GM23338 (cell line): ENCODE data around the gene HCN2. TPM values are rescaled to one million over a fixed set of nuclear protein-coding genes. Genes with fewer than 3 reads are reported as not detected.

Experiments used
- ATAC-seq: fragments of 200-7000 bp; cut with Tn5 transposase; 3 replicates; pipeline ENCODE4 v1.9.1; 2020
- DNase-seq: peaks from one replicate; pipeline ENCODE4 v3.0.0-alpha.2; 2015; ENCODE audit warnings: low spot score
- H2AFZ ChIP-seq: fragments of 200-600 bp; sonication (generic); 2 replicates; pipeline ENCODE4 v1.8.0; 2016; ENCODE audit warnings: antibody characterized with exemption, mild to moderate bottlenecking, moderate library complexity
- H3F3A ChIP-seq: fragments of 200-600 bp; sonication (generic); replicated peaks from 2 replicates; pipeline ENCODE4 v1.8.0; 2017; ENCODE audit warnings: antibody characterized with exemption, mixed run types, low read depth
- H3K27ac ChIP-seq: fragments of 200-600 bp; sonication (generic); 2 replicates; pipeline ENCODE4 v1.6.1; 2016; ENCODE audit warnings: low read depth
- H3K27me3 ChIP-seq: fragments of 200-600 bp; sonication (generic); 2 replicates; pipeline ENCODE4 v1.8.0; 2016; ENCODE audit warnings: mild to moderate bottlenecking, mixed run types, moderate library complexity; ENCODE audit not compliant: insufficient read depth
- H3K36me3 ChIP-seq: fragments of 200-600 bp; sonication (generic); 2 replicates; pipeline ENCODE4 v1.8.0; 2016; ENCODE audit warnings: mild to moderate bottlenecking; ENCODE audit not compliant: insufficient read depth
- H3K4me1 ChIP-seq: fragments of 200-600 bp; sonication (generic); 2 replicates; pipeline ENCODE4 v1.8.0; 2016; ENCODE audit warnings: mild to moderate bottlenecking, moderate library complexity; ENCODE audit not compliant: insufficient read depth
- H3K4me2 ChIP-seq: fragments of 200-600 bp; sonication (generic); 2 replicates; pipeline ENCODE4 v1.7.1; 2017; ENCODE audit warnings: mixed run types
- H3K4me3 ChIP-seq: fragments of 200-600 bp; sonication (generic); 2 replicates; pipeline ENCODE4 v1.6.1; 2016; ENCODE audit warnings: mixed run types
- H3K79me2 ChIP-seq: fragments of 200-600 bp; sonication (generic); replicated peaks from 2 replicates; pipeline ENCODE4 v1.8.0; 2017; ENCODE audit warnings: mild to moderate bottlenecking; ENCODE audit not compliant: insufficient read depth
- H3K9me2 ChIP-seq: fragments of 200-600 bp; sonication (generic); 2 replicates; pipeline ENCODE4 v1.8.0; 2017; ENCODE audit not compliant: insufficient read depth
- H4K20me1 ChIP-seq: fragments of 200-600 bp; sonication (generic); replicated peaks from 2 replicates; pipeline ENCODE4 v1.8.0; 2017; ENCODE audit warnings: mild to moderate bottlenecking; ENCODE audit not compliant: insufficient read depth
- H3K27ac Mint-ChIP-seq: 2 replicates; pipeline ENCODE4 v1.8.0; 2020; ENCODE audit warnings: inconsistent platforms, mild to moderate bottlenecking, moderate library complexity, mixed read lengths
- H3K27me3 Mint-ChIP-seq: 3 replicates; pipeline ENCODE4 v1.8.0; 2022; ENCODE audit warnings: low read depth, mild to moderate bottlenecking, moderate library complexity, mixed read lengths, inconsistent platforms; ENCODE audit not compliant: insufficient read depth, poor library complexity
- H3K36me3 Mint-ChIP-seq: 3 replicates; pipeline ENCODE4 v1.8.0; 2021; ENCODE audit warnings: low read depth, mild to moderate bottlenecking, inconsistent platforms, moderate library complexity, mixed read lengths
- H3K4me1 Mint-ChIP-seq: 3 replicates; pipeline ENCODE4 v1.8.0; 2020; ENCODE audit warnings: mild to moderate bottlenecking, inconsistent platforms, mixed read lengths
- H3K4me3 Mint-ChIP-seq: 3 replicates; pipeline ENCODE4 v1.8.0; 2021; ENCODE audit warnings: moderate library complexity, mild to moderate bottlenecking, inconsistent platforms, mixed read lengths
- H3K9me3 Mint-ChIP-seq: 3 replicates; pipeline ENCODE4 v1.8.0; 2020; ENCODE audit warnings: moderate library complexity, mild to moderate bottlenecking, inconsistent platforms, mixed read lengths
- EZH2 ChIP-seq: fragments of 200-600 bp; sonication (generic); IDR thresholded peaks from one replicate; pipeline ENCODE4 v1.8.0; 2017; ENCODE audit warnings: antibody characterized with exemption, mild to moderate bottlenecking, low read depth; ENCODE audit not compliant: unreplicated experiment
- EZH2phosphoT487 ChIP-seq: fragments of 200-600 bp; sonication (generic); IDR thresholded peaks from one replicate; pipeline ENCODE4 v1.8.1; 2018; ENCODE audit warnings: antibody characterized with exemption; ENCODE audit not compliant: unreplicated experiment
- NANOG ChIP-seq: IDR thresholded peaks from 2 replicates; pipeline ENCODE4 v1.6.1; 2016; ENCODE audit warnings: antibody characterized with exemption, borderline replicate concordance
- POLR2AphosphoS5 ChIP-seq: IDR thresholded peaks from 2 replicates; pipeline ENCODE4 v1.6.1; 2016; ENCODE audit warnings: antibody characterized with exemption, low read depth
- STAT1 ChIP-seq: IDR thresholded peaks from one replicate; pipeline ENCODE4 v1.6.1; 2016; ENCODE audit warnings: antibody characterized with exemption; ENCODE audit not compliant: unreplicated experiment
- ZNF114 ChIP-seq: fragments of 250-450 bp; sonication (Bioruptor Pico); IDR thresholded peaks from 2 replicates; pipeline ENCODE4 v1.5.0; 2020; ENCODE audit warnings: mild to moderate bottlenecking, moderate library complexity
- ZNF331 ChIP-seq: fragments of 250-450 bp; sonication (Bioruptor Pico); IDR thresholded peaks from 2 replicates; pipeline ENCODE4 v1.5.0; 2020; ENCODE audit warnings: low read depth, mild to moderate bottlenecking, moderate library complexity
- polyA plus RNA-seq: library from polyadenylated mRNA; unstranded; fragments of >200 nt; fragmentation: Nextera tagmentation; extraction: Ambion mirVana; gene quantifications from 2 replicates; pipeline ENCODE4 v1.2.1, GENCODE V29; 2016
- total RNA-seq: library from RNA; depleted of rRNA; stranded (reverse); fragments of >200 nt; shearing (Covaris generic); gene quantifications from 2 replicates; pipeline ENCODE4 v1.2.3, GENCODE V29; 2014
- TF ChIP-seq, protein P1 (sequence below): IDR thresholded peaks from 2 replicates; pipeline ENCODE4 v1.6.1; 2016; ENCODE audit warnings: antibody characterized with exemption
- TF ChIP-seq, protein P2 (sequence below), 2 experiments: fragments of 200-600 bp in 1 of 2; sonication (generic) in 1 of 2; conservative IDR thresholded peaks; 2 replicates each; pipeline versions ENCODE4 v1.5.1 to v1.6.1; 2016 to 2017; ENCODE audit warnings: antibody characterized with exemption in 2 of 2, low read depth in 2 of 2, mild to moderate bottlenecking in 2 of 2, moderate library complexity in 1 of 2
- TF ChIP-seq, protein P3 (sequence below): fragments of 250-450 bp; sonication (Bioruptor Pico); IDR thresholded peaks from 2 replicates; pipeline ENCODE4 v1.5.0; 2020; ENCODE audit warnings: mild to moderate bottlenecking, moderate library complexity

Gene HCN2
- total and polyA plus RNA-seq, 2 experiments from 2014 or later: 0.06 to 2.9 TPM

DNA sequence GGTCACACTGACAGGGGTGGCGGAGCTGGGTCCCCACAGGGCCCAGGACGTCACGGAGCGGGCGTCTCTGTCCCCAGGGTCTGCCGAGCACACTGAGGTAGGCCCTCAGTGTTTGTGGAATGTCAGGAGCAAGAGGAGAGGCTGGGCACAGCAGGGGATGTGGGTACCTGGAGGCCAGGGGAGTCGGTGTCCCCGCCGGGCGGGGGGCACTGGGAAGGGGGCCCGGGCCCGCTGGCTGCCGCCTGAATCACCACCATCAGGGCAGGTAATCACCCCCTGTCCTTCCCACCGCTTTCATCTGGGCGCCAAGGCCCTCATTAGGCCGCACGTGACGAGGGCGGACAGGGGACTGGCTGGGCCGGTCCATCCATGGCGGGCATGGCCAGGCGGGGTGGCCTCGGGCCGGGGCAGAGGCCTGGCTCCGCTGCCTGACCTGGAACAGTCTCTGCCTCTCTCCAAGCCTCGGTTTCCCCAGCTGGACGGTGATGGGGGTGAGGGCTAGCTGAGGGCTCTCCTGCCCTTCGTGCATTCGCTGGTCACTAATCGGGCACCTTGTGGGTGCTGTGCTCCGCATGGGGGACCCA lies 51.0 kb downstream of the HCN2 start (continued):
- TF ChIP-seq, protein P1, sequence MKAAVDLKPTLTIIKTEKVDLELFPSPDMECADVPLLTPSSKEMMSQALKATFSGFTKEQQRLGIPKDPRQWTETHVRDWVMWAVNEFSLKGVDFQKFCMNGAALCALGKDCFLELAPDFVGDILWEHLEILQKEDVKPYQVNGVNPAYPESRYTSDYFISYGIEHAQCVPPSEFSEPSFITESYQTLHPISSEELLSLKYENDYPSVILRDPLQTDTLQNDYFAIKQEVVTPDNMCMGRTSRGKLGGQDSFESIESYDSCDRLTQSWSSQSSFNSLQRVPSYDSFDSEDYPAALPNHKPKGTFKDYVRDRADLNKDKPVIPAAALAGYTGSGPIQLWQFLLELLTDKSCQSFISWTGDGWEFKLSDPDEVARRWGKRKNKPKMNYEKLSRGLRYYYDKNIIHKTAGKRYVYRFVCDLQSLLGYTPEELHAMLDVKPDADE: no peak
- TF ChIP-seq ZNF331 (CRISPR knock-in tag) (no peak), POLR2AphosphoS5 (no peak), EZH2phosphoT487 (no peak)

DNA sequence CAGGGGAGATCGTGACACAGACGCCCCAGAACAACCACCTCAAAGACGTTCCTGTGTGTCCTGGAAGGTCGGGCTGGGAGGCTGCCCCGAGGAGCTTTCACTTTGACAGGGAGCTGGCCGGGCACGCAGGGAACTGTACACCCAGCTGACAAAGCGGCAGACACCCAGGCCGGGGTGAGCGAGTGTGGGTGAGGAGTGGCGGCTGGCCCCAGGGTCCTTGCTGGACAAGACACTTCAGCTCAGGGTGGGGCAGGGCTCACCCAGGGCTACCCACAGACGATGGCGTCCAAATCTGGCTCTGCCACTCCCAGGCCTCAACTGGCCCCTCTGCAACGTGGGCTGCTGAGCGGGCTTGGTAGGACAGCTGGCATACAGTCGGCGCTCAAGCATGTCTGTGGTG lies 52.0 kb downstream of the HCN2 start:
- Histone ChIP-seq H3K27me3 (peaks cover 9% of the 10 kb centered on the region; the same call in 1 of the 2 replicates), H3K27ac (no peak overlapping the region), H3F3A (no peaks in the 10 kb centered on the region), H3K4me2 (no peak overlapping the region), H3K9me2 (no peaks in the 10 kb centered on the region), H4K20me1 (no peaks in the 10 kb centered on the region; the same call in none of the 2 replicates), H3K79me2 (no peaks in the 10 kb centered on the region), H3K4me1 (no peaks in the 10 kb centered on the region), H3K36me3 (no peaks in the 10 kb centered on the region), H3K4me3 (no peak overlapping the region), H2AFZ (no peak overlapping the region)
- peaks cover 11% of the 10 kb centered on the region for H3K36me3 Mint-ChIP-seq
- DNase-seq: no peak
- no peaks in the 10 kb centered on the region; the same call in 2 of the 3 replicates for H3K9me3 Mint-ChIP-seq
- H3K27me3 Mint-ChIP-seq: peaks cover 35% of the 10 kb centered on the region
- H3K4me1 Mint-ChIP-seq: peaks cover 4% of the 10 kb centered on the region; the same call in 2 of the 3 replicates
- no peak overlapping the region for H3K27ac Mint-ChIP-seq
- H3K4me3 Mint-ChIP-seq: no peak overlapping the region
- no peak for ATAC-seq
- TF ChIP-seq ZNF114 (CRISPR knock-in tag) (no peak), EZH2 (no peak), NANOG (no peak), ZNF331 (CRISPR knock-in tag) (no peak), POLR2AphosphoS5 (no peak), STAT1 (no peak)
- TF ChIP-seq, protein P2, sequence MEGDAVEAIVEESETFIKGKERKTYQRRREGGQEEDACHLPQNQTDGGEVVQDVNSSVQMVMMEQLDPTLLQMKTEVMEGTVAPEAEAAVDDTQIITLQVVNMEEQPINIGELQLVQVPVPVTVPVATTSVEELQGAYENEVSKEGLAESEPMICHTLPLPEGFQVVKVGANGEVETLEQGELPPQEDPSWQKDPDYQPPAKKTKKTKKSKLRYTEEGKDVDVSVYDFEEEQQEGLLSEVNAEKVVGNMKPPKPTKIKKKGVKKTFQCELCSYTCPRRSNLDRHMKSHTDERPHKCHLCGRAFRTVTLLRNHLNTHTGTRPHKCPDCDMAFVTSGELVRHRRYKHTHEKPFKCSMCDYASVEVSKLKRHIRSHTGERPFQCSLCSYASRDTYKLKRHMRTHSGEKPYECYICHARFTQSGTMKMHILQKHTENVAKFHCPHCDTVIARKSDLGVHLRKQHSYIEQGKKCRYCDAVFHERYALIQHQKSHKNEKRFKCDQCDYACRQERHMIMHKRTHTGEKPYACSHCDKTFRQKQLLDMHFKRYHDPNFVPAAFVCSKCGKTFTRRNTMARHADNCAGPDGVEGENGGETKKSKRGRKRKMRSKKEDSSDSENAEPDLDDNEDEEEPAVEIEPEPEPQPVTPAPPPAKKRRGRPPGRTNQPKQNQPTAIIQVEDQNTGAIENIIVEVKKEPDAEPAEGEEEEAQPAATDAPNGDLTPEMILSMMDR (conservative IDR thresholded peaks at IDR 0.05; ENCODE audit: low read depth in 2 of 2): no peak
- TF ChIP-seq, protein P3, sequence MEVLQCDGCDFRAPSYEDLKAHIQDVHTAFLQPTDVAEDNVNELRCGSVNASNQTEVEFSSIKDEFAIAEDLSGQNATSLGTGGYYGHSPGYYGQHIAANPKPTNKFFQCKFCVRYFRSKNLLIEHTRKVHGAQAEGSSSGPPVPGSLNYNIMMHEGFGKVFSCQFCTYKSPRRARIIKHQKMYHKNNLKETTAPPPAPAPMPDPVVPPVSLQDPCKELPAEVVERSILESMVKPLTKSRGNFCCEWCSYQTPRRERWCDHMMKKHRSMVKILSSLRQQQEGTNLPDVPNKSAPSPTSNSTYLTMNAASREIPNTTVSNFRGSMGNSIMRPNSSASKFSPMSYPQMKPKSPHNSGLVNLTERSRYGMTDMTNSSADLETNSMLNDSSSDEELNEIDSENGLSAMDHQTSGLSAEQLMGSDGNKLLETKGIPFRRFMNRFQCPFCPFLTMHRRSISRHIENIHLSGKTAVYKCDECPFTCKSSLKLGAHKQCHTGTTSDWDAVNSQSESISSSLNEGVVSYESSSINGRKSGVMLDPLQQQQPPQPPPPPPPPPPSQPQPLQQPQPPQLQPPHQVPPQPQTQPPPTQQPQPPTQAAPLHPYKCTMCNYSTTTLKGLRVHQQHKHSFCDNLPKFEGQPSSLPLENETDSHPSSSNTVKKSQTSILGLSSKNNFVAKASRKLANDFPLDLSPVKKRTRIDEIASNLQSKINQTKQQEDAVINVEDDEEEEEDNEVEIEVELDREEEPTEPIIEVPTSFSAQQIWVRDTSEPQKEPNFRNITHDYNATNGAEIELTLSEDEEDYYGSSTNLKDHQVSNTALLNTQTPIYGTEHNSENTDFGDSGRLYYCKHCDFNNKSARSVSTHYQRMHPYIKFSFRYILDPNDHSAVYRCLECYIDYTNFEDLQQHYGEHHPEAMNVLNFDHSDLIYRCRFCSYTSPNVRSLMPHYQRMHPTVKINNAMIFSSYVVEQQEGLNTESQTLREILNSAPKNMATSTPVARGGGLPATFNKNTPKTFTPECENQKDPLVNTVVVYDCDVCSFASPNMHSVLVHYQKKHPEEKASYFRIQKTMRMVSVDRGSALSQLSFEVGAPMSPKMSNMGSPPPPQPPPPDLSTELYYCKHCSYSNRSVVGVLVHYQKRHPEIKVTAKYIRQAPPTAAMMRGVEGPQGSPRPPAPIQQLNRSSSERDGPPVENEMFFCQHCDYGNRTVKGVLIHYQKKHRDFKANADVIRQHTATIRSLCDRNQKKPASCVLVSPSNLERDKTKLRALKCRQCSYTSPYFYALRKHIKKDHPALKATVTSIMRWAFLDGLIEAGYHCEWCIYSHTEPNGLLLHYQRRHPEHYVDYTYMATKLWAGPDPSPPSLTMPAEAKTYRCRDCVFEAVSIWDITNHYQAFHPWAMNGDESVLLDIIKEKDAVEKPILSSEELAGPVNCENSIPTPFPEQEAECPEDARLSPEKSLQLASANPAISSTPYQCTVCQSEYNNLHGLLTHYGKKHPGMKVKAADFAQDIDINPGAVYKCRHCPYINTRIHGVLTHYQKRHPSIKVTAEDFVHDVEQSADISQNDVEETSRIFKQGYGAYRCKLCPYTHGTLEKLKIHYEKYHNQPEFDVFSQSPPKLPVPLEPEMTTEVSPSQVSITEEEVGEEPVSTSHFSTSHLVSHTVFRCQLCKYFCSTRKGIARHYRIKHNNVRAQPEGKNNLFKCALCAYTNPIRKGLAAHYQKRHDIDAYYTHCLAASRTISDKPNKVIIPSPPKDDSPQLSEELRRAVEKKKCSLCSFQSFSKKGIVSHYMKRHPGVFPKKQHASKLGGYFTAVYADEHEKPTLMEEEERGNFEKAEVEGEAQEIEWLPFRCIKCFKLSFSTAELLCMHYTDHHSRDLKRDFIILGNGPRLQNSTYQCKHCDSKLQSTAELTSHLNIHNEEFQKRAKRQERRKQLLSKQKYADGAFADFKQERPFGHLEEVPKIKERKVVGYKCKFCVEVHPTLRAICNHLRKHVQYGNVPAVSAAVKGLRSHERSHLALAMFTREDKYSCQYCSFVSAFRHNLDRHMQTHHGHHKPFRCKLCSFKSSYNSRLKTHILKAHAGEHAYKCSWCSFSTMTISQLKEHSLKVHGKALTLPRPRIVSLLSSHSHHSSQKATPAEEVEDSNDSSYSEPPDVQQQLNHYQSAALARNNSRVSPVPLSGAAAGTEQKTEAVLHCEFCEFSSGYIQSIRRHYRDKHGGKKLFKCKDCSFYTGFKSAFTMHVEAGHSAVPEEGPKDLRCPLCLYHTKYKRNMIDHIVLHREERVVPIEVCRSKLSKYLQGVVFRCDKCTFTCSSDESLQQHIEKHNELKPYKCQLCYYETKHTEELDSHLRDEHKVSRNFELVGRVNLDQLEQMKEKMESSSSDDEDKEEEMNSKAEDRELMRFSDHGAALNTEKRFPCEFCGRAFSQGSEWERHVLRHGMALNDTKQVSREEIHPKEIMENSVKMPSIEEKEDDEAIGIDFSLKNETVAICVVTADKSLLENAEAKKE (CRISPR knock-in tag): no peak
- TF ChIP-seq, protein P1: no peak
